KMS-11 (cell line): ENCODE results near the gene SND1.

Experiments used
- H2AFZ ChIP-seq: fragments of 200-600 bp; sonication (generic); 2 replicates; pipeline ENCODE4 v1.6.1; 2016; ENCODE audit warnings: antibody characterized with exemption, mixed run types, low read depth
- H3K27ac ChIP-seq: fragments of 200-600 bp; sonication (generic); 2 replicates; pipeline ENCODE4 v1.6.1; 2016; ENCODE audit warnings: mild to moderate bottlenecking, mixed run types
- H3K27me3 ChIP-seq: fragments of 200-600 bp; sonication (generic); 2 replicates; pipeline ENCODE4 v1.6.1; 2017; ENCODE audit warnings: mild to moderate bottlenecking, low read depth, mixed run types, moderate library complexity; ENCODE audit not compliant: insufficient read depth
- H3K36me3 ChIP-seq: fragments of 200-600 bp; sonication (generic); 2 replicates; pipeline ENCODE4 v1.6.1; 2017; ENCODE audit warnings: mild to moderate bottlenecking, mixed run types; ENCODE audit not compliant: insufficient read depth
- H3K4me1 ChIP-seq: fragments of 200-600 bp; sonication (generic); 2 replicates; pipeline ENCODE4 v1.6.1; 2016; ENCODE audit warnings: mild to moderate bottlenecking, low read depth, mixed run types; ENCODE audit not compliant: poor library complexity, severe bottlenecking
- H3K4me2 ChIP-seq: fragments of 200-600 bp; sonication (generic); 2 replicates; pipeline ENCODE4 v1.7.0; 2016; ENCODE audit warnings: mild to moderate bottlenecking, mixed run types
- H3K4me3 ChIP-seq: fragments of 200-600 bp; sonication (generic); IDR thresholded peaks from 2 replicates; pipeline ENCODE4 v1.6.1; 2017; ENCODE audit warnings: low read depth, low read length, mixed read lengths; ENCODE audit not compliant: insufficient read depth
- H3K79me2 ChIP-seq: fragments of 200-600 bp; sonication (generic); 2 replicates; pipeline ENCODE4 v1.6.1; 2016; ENCODE audit warnings: low read depth, mixed run types; ENCODE audit not compliant: insufficient read depth
- H3K9ac ChIP-seq: fragments of 200-600 bp; sonication (generic); 2 replicates; pipeline ENCODE4 v1.6.1; 2016; ENCODE audit warnings: mild to moderate bottlenecking, mixed run types
- H4K20me1 ChIP-seq: fragments of 200-600 bp; sonication (generic); 2 replicates; pipeline ENCODE4 v1.6.1; 2016; ENCODE audit warnings: mild to moderate bottlenecking, mixed run types; ENCODE audit not compliant: insufficient read depth
- TF ChIP-seq, protein P1 (sequence below): fragments of 200-600 bp; sonication (generic); conservative IDR thresholded peaks from 2 replicates; pipeline ENCODE4 v1.6.1; 2017; ENCODE audit warnings: low read depth, mild to moderate bottlenecking, antibody characterized with exemption, low read length, moderate library complexity, mixed read lengths

The SND1 gene

DNA sequence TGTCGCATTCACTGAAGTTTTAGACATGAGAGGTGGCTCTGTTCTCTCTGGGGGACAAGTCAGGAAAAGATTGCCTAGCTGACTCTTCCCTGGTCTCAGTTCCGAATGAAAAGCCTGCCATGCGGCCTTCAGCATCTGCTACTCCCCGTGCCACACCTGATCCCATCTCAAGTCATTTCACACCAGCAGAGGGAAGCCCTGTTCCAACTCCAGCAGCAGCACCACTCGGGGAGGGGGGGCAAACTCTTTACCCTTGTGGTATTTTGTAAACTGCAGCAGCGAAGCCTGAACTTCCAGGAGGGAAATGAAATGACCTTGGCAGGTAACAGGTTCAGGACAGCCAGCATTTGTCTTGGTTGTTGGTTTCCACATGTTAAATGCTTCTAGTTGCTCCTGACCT, 365.5 kb downstream of the SND1 start:
- H4K20me1 ChIP-seq = no peaks in the 10 kb centered on the region
- no peak overlapping the region for H3K4me3 ChIP-seq
- TF ChIP-seq, protein P1, sequence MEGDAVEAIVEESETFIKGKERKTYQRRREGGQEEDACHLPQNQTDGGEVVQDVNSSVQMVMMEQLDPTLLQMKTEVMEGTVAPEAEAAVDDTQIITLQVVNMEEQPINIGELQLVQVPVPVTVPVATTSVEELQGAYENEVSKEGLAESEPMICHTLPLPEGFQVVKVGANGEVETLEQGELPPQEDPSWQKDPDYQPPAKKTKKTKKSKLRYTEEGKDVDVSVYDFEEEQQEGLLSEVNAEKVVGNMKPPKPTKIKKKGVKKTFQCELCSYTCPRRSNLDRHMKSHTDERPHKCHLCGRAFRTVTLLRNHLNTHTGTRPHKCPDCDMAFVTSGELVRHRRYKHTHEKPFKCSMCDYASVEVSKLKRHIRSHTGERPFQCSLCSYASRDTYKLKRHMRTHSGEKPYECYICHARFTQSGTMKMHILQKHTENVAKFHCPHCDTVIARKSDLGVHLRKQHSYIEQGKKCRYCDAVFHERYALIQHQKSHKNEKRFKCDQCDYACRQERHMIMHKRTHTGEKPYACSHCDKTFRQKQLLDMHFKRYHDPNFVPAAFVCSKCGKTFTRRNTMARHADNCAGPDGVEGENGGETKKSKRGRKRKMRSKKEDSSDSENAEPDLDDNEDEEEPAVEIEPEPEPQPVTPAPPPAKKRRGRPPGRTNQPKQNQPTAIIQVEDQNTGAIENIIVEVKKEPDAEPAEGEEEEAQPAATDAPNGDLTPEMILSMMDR = no peak
- no peaks in the 10 kb centered on the region for H3K4me1 ChIP-seq
- no peak overlapping the region for H3K27ac ChIP-seq
- H3K9ac ChIP-seq = no peak overlapping the region
- no peaks in the 10 kb centered on the region for H3K27me3 ChIP-seq
- no peak overlapping the region for H3K4me2 ChIP-seq
- no peaks in the 10 kb centered on the region for H3K36me3 ChIP-seq
- no peaks in the 10 kb centered on the region for H3K79me2 ChIP-seq
- no peak overlapping the region for H2AFZ ChIP-seq

DNA sequence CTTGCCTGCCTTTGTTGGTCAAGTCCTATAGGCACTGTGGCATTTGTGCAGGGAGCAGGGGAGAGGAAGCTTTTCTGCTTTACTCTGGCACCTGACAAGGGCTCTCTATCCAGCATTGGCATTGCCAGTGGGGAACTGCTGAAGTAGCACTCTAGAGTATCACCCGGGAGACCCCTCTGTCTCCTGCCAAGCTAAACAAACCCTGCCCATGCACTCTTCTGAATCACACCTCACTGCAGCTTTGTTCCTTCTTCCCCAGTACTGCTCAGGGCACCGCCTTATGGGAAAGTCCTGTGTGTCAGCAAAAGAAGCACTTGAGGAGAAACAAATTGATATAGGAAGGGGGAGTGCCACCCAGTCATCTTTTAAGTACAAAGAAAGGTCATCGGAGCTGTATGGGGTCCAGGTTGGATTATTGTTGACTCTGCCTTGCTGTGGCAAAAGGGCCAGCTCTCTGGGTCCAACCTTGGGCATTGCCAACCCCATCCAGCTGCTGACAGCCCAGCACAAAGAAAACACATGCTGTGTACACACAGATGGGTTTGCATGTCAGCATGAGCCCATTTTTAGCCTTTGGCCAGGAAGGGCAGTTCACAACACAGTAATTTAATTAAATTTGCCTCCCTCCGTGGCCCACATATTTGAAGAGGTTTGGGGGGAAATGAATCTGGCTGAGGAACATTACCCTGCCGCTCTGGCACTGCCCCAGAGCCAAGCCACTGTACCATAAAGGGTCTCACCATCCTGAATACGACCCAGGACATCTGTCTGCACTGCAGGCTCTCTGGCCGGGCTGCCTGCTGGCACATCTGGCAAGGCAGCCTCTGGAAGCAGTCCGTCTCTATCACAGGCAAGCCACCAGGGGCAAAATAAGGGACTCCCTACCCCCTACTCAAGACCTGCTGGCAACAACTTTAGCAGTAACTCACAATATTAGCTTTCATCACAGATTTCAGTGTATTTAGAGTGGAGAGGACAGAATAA, 366.2 kb downstream of the SND1 start:
- H3K27me3 ChIP-seq = no peaks in the 10 kb centered on the region

GRCh38 chr7:128019288-128019687, 367.3 kb downstream of the SND1 start:
- Histone ChIP-seq H3K27ac (no peak overlapping the region), H2AFZ (no peak overlapping the region), H3K9ac (no peak overlapping the region), H3K4me1 (no peaks in the 10 kb centered on the region), H3K4me2 (no peak overlapping the region), H3K36me3 (no peaks in the 10 kb centered on the region), H3K27me3 (no peaks in the 10 kb centered on the region), H3K79me2 (no peaks in the 10 kb centered on the region), H3K4me3 (no peak overlapping the region), H4K20me1 (no peaks in the 10 kb centered on the region)
- TF ChIP-seq, protein P1 = no peak

More for the DNA sequence above, 366.2 kb downstream of the SND1 start:
- no peak overlapping the region for H3K4me2 ChIP-seq
- no peaks in the 10 kb centered on the region for H4K20me1 ChIP-seq
- no peak overlapping the region for H3K4me3 ChIP-seq
- H3K4me1 ChIP-seq = no peaks in the 10 kb centered on the region
- H3K36me3 ChIP-seq = no peaks in the 10 kb centered on the region
- H2AFZ ChIP-seq = no peak overlapping the region
- no peaks in the 10 kb centered on the region for H3K79me2 ChIP-seq
- no peak overlapping the region for H3K9ac ChIP-seq
- H3K27ac ChIP-seq = no peak overlapping the region
- TF ChIP-seq, protein P1 = no peak

- no peaks in the 10 kb centered on the region for H4K20me1 ChIP-seq
- no peaks in the 10 kb centered on the region for H3K27me3 ChIP-seq
- H3K4me2 ChIP-seq = no peak overlapping the region
- TF ChIP-seq, protein P1 = peak; percentile 88
- H3K36me3 ChIP-seq = no peaks in the 10 kb centered on the region
- no peak overlapping the region for H3K27ac ChIP-seq
- no peak overlapping the region for H3K9ac ChIP-seq
- H3K4me1 ChIP-seq = no peaks in the 10 kb centered on the region
- H2AFZ ChIP-seq = no peak overlapping the region
- no peaks in the 10 kb centered on the region for H3K79me2 ChIP-seq
- no peak overlapping the region for H3K4me3 ChIP-seq
Observed at GRCh38 chr7:128020159-128020558, 368.2 kb downstream of the SND1 start.
